HFFc6 (cell line): ENCODE results near the gene ZNF275. TPM values are rescaled to one million over a fixed set of nuclear protein-coding genes. Genes with fewer than 3 reads are reported as not detected.
A peak's percentile ranks its signal among the peaks of the same experiment; 100 is the strongest.

Source experiments
- DNase-seq: peaks from one replicate; pipeline ENCODE4 v3.0.0-alpha.2; 2018
- H3K27ac Mint-ChIP-seq: 2 replicates; pipeline ENCODE4 v1.8.0; 2020; ENCODE audit warnings: mild to moderate bottlenecking, mixed read lengths
- H3K27me3 Mint-ChIP-seq: 2 replicates; pipeline ENCODE4 v1.8.0; 2021; ENCODE audit warnings: mild to moderate bottlenecking, moderate library complexity, mixed read lengths; ENCODE audit not compliant: insufficient read depth
- H3K36me3 Mint-ChIP-seq: 2 replicates; pipeline ENCODE4 v1.8.0; 2021; ENCODE audit warnings: low read depth, mixed read lengths
- H3K4me1 Mint-ChIP-seq: 2 replicates; pipeline ENCODE4 v1.8.0; 2020; ENCODE audit warnings: low read depth, mixed read lengths
- H3K4me3 Mint-ChIP-seq: 2 replicates; pipeline ENCODE4 v1.8.0; 2020; ENCODE audit warnings: mild to moderate bottlenecking, moderate library complexity, mixed read lengths
- H3K9me3 Mint-ChIP-seq: 2 replicates; pipeline ENCODE4 v1.8.0; 2020; ENCODE audit warnings: mild to moderate bottlenecking, mixed read lengths
- CTCF ChIP-seq: fragments of 200-600 bp; sonication (generic); IDR thresholded peaks from 2 replicates; pipeline ENCODE4 v1.5.0; 2021; ENCODE audit warnings: antibody characterized with exemption, mild to moderate bottlenecking
- total RNA-seq, 6 experiments: library from RNA; stranded (reverse); fragmentation: NEBNext Ultra II Directional; extraction: Animal tissue kit (Norgen Biotek cat#: 25700); gene quantifications; 2 replicates in 1 of 6; 3 replicates in 5 of 6; pipeline ENCODE4 v1.2.3, GENCODE V29; 2021

Gene ZNF275
- total RNA-seq, 6 experiments from 2014 or later = 10.5 to 14.2 (median 12.5) TPM

- H3K4me3 Mint-ChIP-seq = no peak within 1 kb of the TSS
- DNase-seq = no peak
- peaks cover 9% of the 10 kb centered on the region for H3K27me3 Mint-ChIP-seq
- no peaks in the 10 kb centered on the region for H3K36me3 Mint-ChIP-seq
- no peak for TF ChIP-seq CTCF
- H3K27ac Mint-ChIP-seq = no peak within 1 kb of the TSS
- H3K9me3 Mint-ChIP-seq = 0 out of 2 replicates have a peak, but pooled peaks cover 3% of the 10 kb centered on the region
- no peaks in the 10 kb centered on the region for H3K4me1 Mint-ChIP-seq
Observed at GRCh38 chrX:153321381-153322124, 12.4 kb upstream of the ZNF275 start, which contains the start of gene PNMA6F. Gene PNMA6F (minus strand): TSS chrX:153321767. CDS start chrX:153320674, 1,093 bp downstream.

- DNase-seq = no peak
- Mint-ChIP-seq H3K27ac (no peak overlapping the region), H3K4me1 (0 out of 2 replicates have a peak, but pooled peaks cover under 1% of the 10 kb centered on the region), H3K27me3 (peaks cover 6% of the 10 kb centered on the region), H3K9me3 (0 out of 2 replicates have a peak, but pooled peaks cover 3% of the 10 kb centered on the region), H3K4me3 (no peak overlapping the region), H3K36me3 (no peaks in the 10 kb centered on the region)
- no peak for TF ChIP-seq CTCF
Observed at GRCh38 chrX:153327561-153327960, 6.4 kb upstream of the ZNF275 start.

GRCh38 chrX:153333266-153333665 is 687 bp upstream of the ZNF275 start:
- H3K27me3 Mint-ChIP-seq = peaks cover 2% of the 10 kb centered on the region; the same call in 1 of the 2 replicates
- peak overlapping the region; percentile 95 for H3K27ac Mint-ChIP-seq
- no peaks in the 10 kb centered on the region for H3K36me3 Mint-ChIP-seq
- TF ChIP-seq CTCF = no peak
- peaks cover 13% of the 10 kb centered on the region for H3K4me1 Mint-ChIP-seq
- peak; percentile 52 for DNase-seq
- peak overlapping the region; percentile 95 for H3K4me3 Mint-ChIP-seq
- no peaks in the 10 kb centered on the region for H3K9me3 Mint-ChIP-seq

DNA sequence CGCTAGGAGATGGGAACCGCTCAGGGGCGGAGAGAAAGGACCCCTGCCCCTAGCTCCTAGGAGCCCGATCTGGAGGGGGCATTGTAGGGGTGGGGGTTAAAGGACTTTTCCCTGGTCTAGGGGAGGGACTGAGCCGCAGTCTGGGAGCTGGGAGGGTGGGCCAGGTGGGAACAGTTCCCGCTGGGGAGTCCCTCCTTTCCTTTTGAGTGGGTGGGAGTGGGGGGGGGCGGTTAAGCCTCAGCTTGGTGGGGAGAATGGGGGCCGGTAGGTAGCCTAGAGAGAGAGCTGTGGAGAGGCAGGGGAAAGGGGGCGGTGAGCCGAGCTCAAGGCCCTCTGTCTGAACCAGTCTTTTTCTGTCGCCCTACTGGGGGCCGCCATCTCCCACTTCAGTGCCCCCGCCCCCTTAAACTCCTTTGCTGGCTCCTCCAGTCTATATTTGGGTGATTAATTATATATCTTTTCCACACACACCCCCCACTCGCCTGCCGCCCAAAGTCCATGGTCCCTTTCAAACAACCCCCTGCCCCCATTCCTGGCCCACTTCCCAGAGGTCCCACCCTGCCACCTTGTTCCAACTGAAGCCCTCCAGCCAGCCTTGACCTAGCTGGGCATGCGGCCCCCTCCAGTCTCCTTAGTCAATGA is 822 bp downstream of the ZNF275 start:
- Mint-ChIP-seq H3K4me1 (peaks cover 13% of the 10 kb centered on the region), H3K9me3 (no peaks in the 10 kb centered on the region), H3K27me3 (peaks cover 2% of the 10 kb centered on the region; the same call in 1 of the 2 replicates), H3K36me3 (no peaks in the 10 kb centered on the region), H3K4me3 (peak overlapping the region; percentile 87), H3K27ac (peak overlapping the region; percentile 83)
- TF ChIP-seq CTCF = no peak
- DNase-seq = no peak

GRCh38 chrX:153336121-153336894 is 2.4 kb downstream of the ZNF275 start:
- no peak for TF ChIP-seq CTCF
- Mint-ChIP-seq H3K9me3 (no peaks in the 10 kb centered on the region), H3K4me3 (no peak overlapping the region; the same call in 1 of the 2 replicates)

More at GRCh38 chrX:153336121-153336894, 2.4 kb downstream of the ZNF275 start:
- Mint-ChIP-seq H3K27ac (no peak overlapping the region), H3K36me3 (peaks cover 9% of the 10 kb centered on the region), H3K4me1 (peaks cover 22% of the 10 kb centered on the region), H3K27me3 (peaks cover 2% of the 10 kb centered on the region; the same call in 1 of the 2 replicates)
- no peak for DNase-seq
